Endothelial cell of umbilical vein (primary cell): ENCODE results near the gene PSAPL1.

Source experiments
- CTCF ChIP-seq, 2 donors: IDR thresholded peaks; 1 replicate in 1 of 2; 2 replicates in 1 of 2; pipeline ENCODE4 v1.5.1; 2011; ENCODE audit warnings: low read length in 2 of 2, mild to moderate bottlenecking in 2 of 2, moderate library complexity in 2 of 2, control low read depth in 1 of 2, inconsistent platforms in 1 of 2, low read depth in 1 of 2; ENCODE audit not compliant: insufficient read depth in 1 of 2; ENCODE audit errors: extremely low read depth in 1 of 2
- EZH2 ChIP-seq: IDR thresholded peaks from 2 replicates; pipeline ENCODE4 v1.6.1; 2012; ENCODE audit warnings: borderline replicate concordance, low read depth, mild to moderate bottlenecking, moderate library complexity, low read length, inconsistent platforms; ENCODE audit not compliant: severe bottlenecking
- FOS ChIP-seq: IDR thresholded peaks from 2 replicates; pipeline ENCODE4 v1.6.1; 2011; ENCODE audit warnings: mild to moderate bottlenecking, low read length, moderate library complexity, borderline replicate concordance; ENCODE audit not compliant: insufficient read depth
- JUN ChIP-seq: IDR thresholded peaks from 2 replicates; pipeline ENCODE4 v1.6.1; 2011; ENCODE audit warnings: borderline replicate concordance, low read depth; ENCODE audit not compliant: insufficient read length, insufficient read depth
- MAX ChIP-seq: IDR thresholded peaks from 2 replicates; pipeline ENCODE4 v1.6.1; 2011; ENCODE audit not compliant: insufficient read depth, insufficient read length
- MYC ChIP-seq: IDR thresholded peaks from one replicate; pipeline ENCODE4 v1.6.1; 2011; ENCODE audit warnings: mild to moderate bottlenecking, low read depth, low read length
- POLR2A ChIP-seq: IDR thresholded peaks from 2 replicates; pipeline ENCODE4 v1.6.1; 2012; ENCODE audit warnings: low read depth, mild to moderate bottlenecking, control low read depth, low read length
- POLR2AphosphoS5 ChIP-seq: IDR thresholded peaks from 2 replicates; pipeline ENCODE4 v1.6.1; 2012; ENCODE audit warnings: low read depth, mild to moderate bottlenecking, control low read depth, low read length, moderate library complexity; ENCODE audit not compliant: insufficient read depth

- no peak for TF ChIP-seq CTCF (IDR thresholded peaks at IDR 0.05; ENCODE audit: extremely low read depth in 1 of 2, insufficient read depth in 1 of 2, low read depth in 1 of 2, low read length in 2 of 2)
- no peak for TF ChIP-seq POLR2A
- no peak for TF ChIP-seq POLR2AphosphoS5
- no peak for TF ChIP-seq EZH2
- no peak for TF ChIP-seq MAX
- TF ChIP-seq MYC, result no peak
- TF ChIP-seq FOS, result no peak
- TF ChIP-seq JUN, result no peak
Measured at GRCh38 chr4:7473081-7473480, 38.4 kb upstream of the PSAPL1 start.
